GM18520 (cell line): Measurements from ENCODE around the gene SMYD2.

Experiments
- ATAC-seq: cut with Tn5 transposase; IDR thresholded peaks from one replicate; pipeline ENCODE4 v1.9.1; 2021; ENCODE audit not compliant: unreplicated experiment

Gene SMYD2

DNA sequence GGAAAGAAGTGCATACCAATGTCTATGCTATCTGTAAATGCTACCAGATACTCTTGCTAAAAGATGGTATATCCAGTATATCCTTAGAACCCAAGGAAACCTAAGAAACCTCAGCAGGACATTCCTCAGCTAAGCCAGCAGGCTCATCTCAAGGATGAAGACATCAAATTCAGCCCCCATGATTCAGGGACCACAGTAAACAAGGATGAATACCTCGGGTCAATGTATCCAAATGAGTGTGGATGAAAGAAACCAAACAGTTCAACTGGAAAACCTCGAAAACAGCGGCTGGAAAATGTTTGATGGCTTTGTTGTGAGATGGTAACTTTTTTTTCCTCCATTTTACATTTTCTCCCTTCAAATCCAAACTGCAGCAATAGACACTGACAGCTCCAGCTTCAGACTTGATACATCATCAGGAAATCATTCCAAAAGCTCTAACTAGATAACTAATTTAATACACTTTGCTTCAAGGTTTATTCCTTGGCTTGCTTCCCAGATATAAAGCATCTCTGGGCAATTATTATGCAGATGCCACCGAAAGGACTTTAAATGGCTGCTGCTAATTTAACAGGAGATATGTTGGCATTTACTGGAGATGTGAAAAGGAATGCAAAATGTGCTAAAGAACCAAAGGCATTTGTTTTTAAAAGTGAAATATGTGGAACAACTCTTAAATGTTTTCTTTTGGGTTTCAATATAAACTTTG is 73.6 kb downstream of the SMYD2 start:
- ATAC-seq = no peak

- ATAC-seq = no peak
Measured at GRCh38 chr1:214360116-214360515, 79.2 kb downstream of the SMYD2 start.

DNA sequence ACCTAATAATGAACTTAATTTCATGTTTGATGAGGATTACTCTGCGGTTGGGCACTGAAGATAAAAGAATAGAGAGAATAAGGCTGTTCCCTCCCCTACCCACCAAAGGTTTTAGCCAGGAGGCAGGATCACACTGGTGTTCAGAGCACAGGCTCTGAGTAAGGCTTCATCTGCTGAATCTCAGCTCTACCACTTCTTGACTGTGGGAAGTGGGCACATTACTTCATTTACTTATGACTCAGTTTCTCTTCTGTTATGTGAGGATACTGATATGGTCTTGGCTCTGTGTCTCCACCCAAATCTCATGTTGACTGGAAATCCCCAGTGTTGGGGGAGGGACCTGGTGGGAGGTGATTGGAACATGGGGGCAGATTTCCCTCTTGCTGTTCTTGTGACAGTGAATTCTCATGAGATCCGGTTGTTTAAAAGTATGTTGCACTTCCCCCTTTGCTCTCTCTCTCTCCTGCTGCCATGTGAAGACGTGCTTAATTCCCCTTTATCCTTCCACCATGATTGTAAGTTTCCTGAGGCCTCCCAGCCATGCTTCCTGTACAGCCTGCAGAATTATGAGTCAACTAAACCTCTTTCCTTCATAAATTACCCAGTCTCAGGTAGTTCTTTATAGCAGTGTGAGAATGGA is 79.7 kb downstream of the SMYD2 start:
- ATAC-seq = no peak

DNA sequence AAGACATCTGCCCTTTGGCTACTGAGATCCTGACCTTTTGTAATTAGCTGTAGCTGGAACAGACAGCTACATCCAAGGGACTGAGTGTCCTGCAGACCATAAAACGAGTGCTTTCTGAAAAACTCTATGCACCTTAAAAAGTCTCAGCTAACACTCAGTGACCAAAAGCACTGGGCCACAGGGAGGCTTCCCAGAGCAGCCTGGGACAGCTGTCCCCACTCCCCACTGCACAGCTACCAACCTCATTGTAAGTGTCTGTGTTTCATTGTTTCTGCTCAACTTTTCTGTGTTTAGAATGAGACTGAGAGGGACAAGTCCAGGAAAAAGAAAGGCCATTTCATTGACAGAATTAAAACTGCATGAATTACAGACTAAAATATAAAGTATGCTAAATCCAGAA is 80.7 kb downstream of the SMYD2 start:
- no peak for ATAC-seq

- ATAC-seq = no peak
Measured at GRCh38 chr1:214362188-214362882, 81.4 kb downstream of the SMYD2 start.

- ATAC-seq = no peak
Measured at GRCh38 chr1:214363386-214363785, 82.4 kb downstream of the SMYD2 start.

DNA sequence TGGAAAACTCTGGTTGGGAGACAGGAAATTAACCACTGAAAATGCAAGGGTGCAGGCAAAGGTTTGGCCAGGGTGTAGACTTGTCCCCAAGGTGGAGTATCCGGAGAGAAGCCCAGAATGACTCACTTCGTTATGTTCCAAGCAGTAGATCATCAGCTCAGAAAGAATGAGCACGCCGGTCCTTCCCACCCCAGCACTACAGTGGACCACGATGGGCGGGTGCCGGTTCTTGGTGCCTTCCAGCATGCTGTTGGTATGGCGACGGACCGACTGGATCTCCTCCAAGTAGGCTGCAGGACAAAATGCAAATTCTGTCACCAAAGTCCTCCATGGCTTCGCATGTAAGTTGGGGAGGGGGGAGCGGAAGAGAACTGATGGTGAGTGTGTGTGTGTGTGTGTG is 83.4 kb downstream of the SMYD2 start:
- ATAC-seq = no peak

DNA sequence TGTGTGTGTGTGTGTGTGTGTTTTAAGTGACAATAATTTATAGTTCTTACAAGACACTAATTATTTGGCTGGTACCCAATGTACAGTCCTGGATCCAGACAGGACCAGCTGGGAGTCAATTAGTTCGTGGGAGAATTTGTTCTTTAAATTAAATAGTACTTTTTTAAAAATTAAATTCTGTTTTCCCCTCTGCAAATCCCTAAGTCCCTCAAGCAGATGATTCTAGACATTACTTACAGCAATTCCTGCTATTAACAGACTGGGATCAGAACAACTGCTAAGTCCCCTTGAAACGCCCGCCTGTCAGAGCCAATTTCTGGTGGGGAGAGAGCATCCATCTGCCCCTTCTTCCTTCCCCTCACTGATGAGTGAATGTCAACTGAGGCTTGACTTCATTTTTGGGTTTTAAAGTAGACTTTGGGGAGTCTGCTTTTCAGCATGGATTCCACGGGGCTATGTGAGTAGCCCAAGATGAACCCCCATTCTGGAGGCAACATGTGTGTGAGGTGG is 83.9 kb downstream of the SMYD2 start:
- ATAC-seq = no peak

GRCh38 chr1:214367841-214368240 is 86.9 kb downstream of the SMYD2 start:
- ATAC-seq = no peak

GRCh38 chr1:214369364-214369763 is 88.4 kb downstream of the SMYD2 start:
- no peak for ATAC-seq

DNA sequence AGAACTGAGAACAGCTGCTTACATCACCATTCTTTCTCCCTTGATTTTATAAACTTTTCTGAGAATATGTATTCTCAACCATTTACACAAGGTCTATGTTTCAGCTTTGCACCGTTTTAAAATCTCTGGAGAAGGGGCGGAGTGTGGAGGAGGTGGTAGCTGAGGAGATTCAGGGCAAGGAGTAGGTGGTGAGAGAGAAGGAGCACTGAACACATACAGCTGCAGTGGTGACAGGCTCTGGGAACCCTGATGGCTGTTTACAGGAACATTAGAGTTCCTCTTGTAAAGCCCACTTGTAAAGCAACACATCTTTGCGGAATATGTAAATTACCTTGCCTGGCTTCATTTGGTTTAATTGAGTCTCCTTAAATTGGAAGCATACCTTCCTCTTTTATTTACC is 89.7 kb downstream of the SMYD2 start:
- no peak for ATAC-seq

GRCh38 chr1:214372092-214372491 is 91.1 kb downstream of the SMYD2 start:
- no peak for ATAC-seq

- ATAC-seq = no peak
Measured at GRCh38 chr1:214377485-214377884, 96.5 kb downstream of the SMYD2 start.

DNA sequence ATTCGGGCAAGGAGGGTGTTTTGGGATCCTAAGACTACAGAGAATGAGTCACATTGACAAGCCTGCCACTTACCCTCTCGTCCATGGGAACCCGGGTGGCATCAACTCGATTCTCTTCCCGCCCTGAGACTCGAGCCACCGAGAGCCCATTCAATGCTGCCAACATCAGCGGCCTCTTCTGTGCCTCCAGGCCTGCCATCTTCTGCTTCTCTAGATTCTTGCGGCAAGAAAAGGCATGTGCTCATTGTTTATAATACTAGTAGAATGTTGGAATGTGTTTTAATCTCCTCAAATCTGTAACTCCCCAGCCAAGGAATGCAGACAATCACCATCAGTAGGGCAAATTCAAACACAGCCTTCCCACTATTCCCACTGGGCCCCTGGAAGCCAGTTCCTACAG is 96.9 kb downstream of the SMYD2 start:
- no peak for ATAC-seq

DNA sequence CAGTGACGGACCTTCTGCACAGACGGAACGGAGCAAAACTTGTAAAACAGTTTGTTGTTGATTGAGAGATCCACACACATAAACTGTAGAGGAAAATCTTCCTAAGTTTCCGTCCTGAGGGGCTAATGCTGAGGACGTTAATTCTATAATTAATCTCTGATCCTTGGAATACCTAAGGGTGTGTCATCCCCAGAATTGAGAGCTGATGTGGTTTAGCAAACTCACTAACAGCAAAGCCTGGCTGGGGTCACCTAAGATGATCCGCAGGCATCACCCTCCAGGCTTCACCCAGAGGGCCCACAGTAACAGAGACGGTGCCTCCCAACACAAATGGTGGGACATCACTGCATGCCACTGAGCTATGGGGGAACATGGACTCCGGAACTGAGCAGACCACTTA is 97.5 kb downstream of the SMYD2 start:
- ATAC-seq = no peak

GRCh38 chr1:214379236-214379970 is 98.4 kb downstream of the SMYD2 start:
- no peak for ATAC-seq

DNA sequence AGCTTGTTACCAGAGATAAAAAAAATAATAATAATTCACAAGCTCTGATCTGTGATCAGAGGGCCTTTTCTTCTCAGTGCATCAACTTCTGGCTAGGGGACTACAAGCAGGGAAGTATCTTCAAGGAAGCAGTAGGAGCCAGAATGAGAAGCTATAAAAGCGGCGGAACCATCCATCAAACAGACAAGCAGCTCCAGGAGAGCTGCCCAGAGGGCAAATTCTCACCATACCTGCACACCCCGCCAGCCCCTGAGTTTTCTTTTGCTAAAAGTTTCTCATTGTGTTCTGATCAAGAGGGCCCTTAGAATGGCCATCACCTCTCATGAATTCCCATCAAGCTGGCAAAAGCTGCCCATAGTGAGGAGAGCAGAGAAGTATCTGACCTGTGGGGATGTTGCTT is 99.4 kb downstream of the SMYD2 start:
- ATAC-seq = no peak

GRCh38 chr1:214380986-214381695 is 100.2 kb downstream of the SMYD2 start:
- no peak for ATAC-seq

GRCh38 chr1:214383381-214384372 is 102.7 kb downstream of the SMYD2 start:
- no peak for ATAC-seq
